Esophagus muscularis mucosa (tissue), 4 donors: ENCODE data around the gene ABCA2. TPM values are rescaled to one million over a fixed set of nuclear protein-coding genes. Genes with fewer than 3 reads are reported as not detected.

Source experiments
- DNase-seq: peaks from one replicate; pipeline ENCODE4 v3.0.0-alpha.2; 2017; ENCODE audit errors: extremely low spot score
- H3K27ac ChIP-seq, 4 donors: fragments of 200-600 bp; sonication (generic); replicated peaks in 1 of 4; 1 replicate in 3 of 4; 2 replicates in 1 of 4; pipeline ENCODE4 v1.5.1; 2016 to 2019; ENCODE audit warnings: mild to moderate bottlenecking in 1 of 4
- H3K27me3 ChIP-seq, 4 donors: fragments of 200-600 bp; sonication (generic); one replicate each; pipeline versions ENCODE4 v1.5.1 to v1.6.0; 2016 to 2019
- H3K36me3 ChIP-seq, 4 donors: fragments of 200-600 bp; sonication (generic); one replicate each; pipeline ENCODE4 v1.5.1; 2016 to 2019
- H3K4me1 ChIP-seq, 4 donors: fragments of 200-600 bp; sonication (generic); one replicate each; pipeline ENCODE4 v1.5.1; 2016 to 2019
- H3K4me3 ChIP-seq, 4 donors: fragments of 200-600 bp; sonication (generic); 1 replicate in 2 of 4; 2 replicates in 2 of 4; pipeline ENCODE4 v1.5.1; 2016 to 2019; ENCODE audit warnings: mild to moderate bottlenecking in 4 of 4, moderate library complexity in 1 of 4
- H3K9me3 ChIP-seq, 4 donors: fragments of 200-600 bp; sonication (generic); 1 replicate in 3 of 4; 2 replicates in 1 of 4; pipeline ENCODE4 v1.5.1; 2016 to 2019
- CTCF ChIP-seq, 3 experiments: fragments of 200-600 bp in 2 of 3; fragments of 450-650 bp in 1 of 3; sonication (generic) in 2 of 3; IDR thresholded peaks; one replicate each; pipeline ENCODE4 v1.5.1; 2017 to 2019; ENCODE audit warnings: antibody characterized with exemption in 3 of 3, mild to moderate bottlenecking in 2 of 3, moderate library complexity in 1 of 3
- EP300 ChIP-seq: sonication (generic); formaldehyde crosslinking; IDR thresholded peaks from one replicate; pipeline ENCODE4 v1.6.1; 2017; ENCODE audit warnings: antibody characterized with exemption
- POLR2A ChIP-seq: fragments of 450-650 bp; IDR thresholded peaks from one replicate; pipeline ENCODE4 v1.6.1; 2017; ENCODE audit warnings: antibody characterized with exemption, moderate library complexity, mild to moderate bottlenecking, low read depth
- POLR2AphosphoS5 ChIP-seq, 2 donors: sonication (generic); formaldehyde crosslinking; IDR thresholded peaks; one replicate each; pipeline ENCODE4 v1.6.1; 2017; ENCODE audit warnings: antibody characterized with exemption in 2 of 2
- WGBS: methylation state at CpG from one replicate; pipeline ENCODE4 v1.1.5; 2018; 5-methylcytosine and 5-hydroxymethylcytosine counted together
- intact Hi-C: fragments of 100-400 bp; cut with DNase I; formaldehyde crosslinking; loops from one replicate; pipeline ENCODE4 v1.15.1; 2023
- total RNA-seq, 4 donors: library from RNA; depleted of rRNA; stranded (reverse); fragments of >200 nt; gene quantifications; one replicate each; pipeline versions ENCODE4 v1.1.0 to v1.2.1, GENCODE V29; 2016

ABCA2 gene
- total RNA-seq, 4 donors from 2014 or later, result 17.4 to 30.9 (median 21.6) TPM

DNA sequence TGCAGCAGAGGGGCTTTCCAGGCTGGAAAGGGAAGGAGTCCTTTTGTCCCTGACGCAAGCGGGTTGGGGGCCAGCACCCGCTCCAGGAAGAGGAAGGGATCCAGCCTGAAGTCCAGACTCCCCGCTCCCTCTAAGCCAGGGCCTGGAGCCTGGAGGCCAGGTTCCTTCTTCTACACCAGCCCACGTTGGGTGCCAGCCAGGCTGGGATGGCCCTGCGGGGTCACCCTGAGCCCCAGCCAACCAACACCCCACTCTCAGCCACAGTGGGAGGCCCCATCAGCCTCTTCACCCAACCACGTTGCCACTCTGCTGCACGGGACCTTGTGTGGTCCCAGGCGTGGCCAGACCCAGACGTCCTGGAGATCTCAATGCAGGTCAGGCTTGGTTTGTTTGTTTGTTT lies 4.8 kb upstream of the ABCA2 start:
- Histone ChIP-seq H3K4me1 (peaks cover 20 to 34% (median 30%) of the 10 kb centered on the region in 4 donors), H3K4me3 (peak overlapping the region in 2 of 4 donors; percentile 27 to 39), H3K9me3 (no peaks in the 10 kb centered on the region), H3K36me3 (peaks cover 0 to 11% (median 9%) of the 10 kb centered on the region in 4 donors), H3K27me3 (peaks cover 0 to 8% (median 0%) of the 10 kb centered on the region in 4 donors), H3K27ac (no peak overlapping the region)
- no peak for TF ChIP-seq EP300
- no peak for DNase-seq
- intact Hi-C loops, result no loop called here
- 60% methylated on average over 5 of the region's 10 CpGs for WGBS

- WGBS, result 63% methylated on average over 13 of the region's 16 CpGs
- Histone ChIP-seq H3K4me1 (peaks cover 26 to 40% (median 36%) of the 10 kb centered on the region in 4 donors), H3K36me3 (peaks cover 0 to 3% (median 2%) of the 10 kb centered on the region in 4 donors), H3K27me3 (peaks cover 0 to 8% (median 0%) of the 10 kb centered on the region in 4 donors), H3K9me3 (no peaks in the 10 kb centered on the region), H3K4me3 (peak within 1 kb of the TSS in 1 of 4 donors; percentile 38), H3K27ac (no peak within 1 kb of the TSS)
- TF ChIP-seq POLR2A (no peak), POLR2AphosphoS5 (IDR thresholded peaks at IDR 0.05) (no peak), CTCF (IDR thresholded peaks at IDR 0.05) (no peak), EP300 (no peak)
- no peak for DNase-seq
- intact Hi-C loops, result no loop called here
Measured at GRCh38 chr9:137031904-137032640, 4.0 kb upstream of the ABCA2 start, which contains the start of gene FUT7. FUT7 (minus strand) TSS chr9:137032088; CDS start chr9:137031991, 97 bp downstream.

DNA sequence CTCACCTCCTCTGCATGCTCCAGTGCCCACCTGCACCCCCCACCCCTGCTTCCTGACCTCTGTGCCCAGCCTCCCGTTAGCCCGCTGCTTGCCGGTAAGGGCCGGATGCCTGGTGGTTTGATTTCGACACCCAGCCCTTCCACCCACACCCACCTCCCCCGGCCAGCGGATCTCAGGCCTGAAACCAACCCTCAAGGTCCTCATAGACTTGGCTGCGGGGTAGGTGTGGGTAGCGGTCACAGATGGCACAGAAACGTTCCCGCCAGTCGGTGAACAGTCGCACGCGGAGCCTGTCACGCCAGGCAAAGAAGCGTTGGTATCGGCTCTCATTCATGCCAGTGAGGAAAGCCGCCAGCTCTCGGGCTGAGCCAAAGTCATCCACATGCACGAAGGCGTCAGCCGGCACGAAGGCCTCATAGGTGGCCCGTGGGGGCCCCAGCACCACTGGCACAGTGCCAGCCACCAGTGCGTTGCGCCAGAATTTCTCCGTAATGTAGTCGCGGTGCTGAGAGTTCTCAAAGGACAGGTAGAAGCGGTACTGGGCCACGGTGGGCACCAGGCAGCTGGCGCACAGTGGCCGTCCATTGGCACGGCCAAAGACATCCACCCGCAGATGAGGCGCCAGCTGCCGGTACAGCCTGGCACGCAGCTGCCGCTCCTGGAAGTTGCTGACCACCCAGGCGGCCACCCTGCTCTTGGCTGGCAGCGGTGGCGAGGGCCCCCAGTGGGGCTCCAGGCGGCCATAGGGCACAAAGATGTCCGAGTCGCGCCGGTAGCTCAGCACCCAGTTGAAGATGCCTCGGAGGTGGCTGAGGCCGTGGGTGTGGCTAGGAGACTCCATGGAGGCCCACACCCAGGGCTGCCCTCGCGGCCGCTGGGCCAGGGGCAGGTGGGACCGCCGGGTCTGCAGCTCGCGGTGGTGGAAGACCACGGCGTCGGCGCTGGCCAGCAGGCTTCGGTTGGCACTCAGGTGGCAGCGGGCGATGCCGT lies 2.8 kb upstream of the ABCA2 start:
- Histone ChIP-seq H3K4me1 (peaks cover 34 to 53% (median 48%) of the 10 kb centered on the region in 4 donors), H3K9me3 (no peaks in the 10 kb centered on the region), H3K27me3 (peaks cover 0 to 8% (median 0%) of the 10 kb centered on the region in 4 donors), H3K27ac (no peak overlapping the region), H3K36me3 (no peaks in the 10 kb centered on the region), H3K4me3 (no peak overlapping the region)
- DNase-seq, result no peak
- intact Hi-C loops, result no loop called here
- TF ChIP-seq POLR2A (no peak), CTCF (IDR thresholded peaks at IDR 0.05) (no peak), EP300 (no peak), POLR2AphosphoS5 (IDR thresholded peaks at IDR 0.05) (no peak)
- WGBS, result 85% methylated on average over 34 of the region's 65 CpGs

DNA sequence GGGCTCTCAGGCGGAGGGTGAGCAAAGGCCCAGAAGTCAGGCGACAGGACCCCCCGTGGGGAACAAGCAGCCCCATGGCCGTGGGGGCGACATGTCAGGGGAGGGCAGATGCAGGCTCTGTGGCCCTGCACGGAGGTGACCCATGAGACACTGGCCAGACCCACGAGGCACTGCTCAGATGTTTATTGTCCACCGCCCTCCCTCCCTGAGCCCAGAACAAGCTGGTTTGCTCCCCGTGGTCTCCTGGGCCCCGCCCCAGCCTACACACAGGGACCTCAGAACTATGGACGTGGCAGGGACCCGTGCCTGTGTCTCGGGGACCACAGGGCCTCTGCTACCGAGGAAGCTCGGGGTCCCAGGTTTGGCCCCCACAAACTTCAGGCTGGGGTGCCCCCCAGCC lies 2.0 kb upstream of the ABCA2 start:
- Histone ChIP-seq H3K36me3 (no peaks in the 10 kb centered on the region), H3K4me3 (no peak overlapping the region), H3K27ac (no peak overlapping the region), H3K4me1 (peaks cover 29 to 50% (median 48%) of the 10 kb centered on the region in 4 donors), H3K27me3 (peaks cover 0 to 7% (median 0%) of the 10 kb centered on the region in 4 donors), H3K9me3 (no peaks in the 10 kb centered on the region)
- TF ChIP-seq POLR2AphosphoS5 (IDR thresholded peaks at IDR 0.05), result no peak
- TF ChIP-seq CTCF (IDR thresholded peaks at IDR 0.05), result no peak
- no peak for TF ChIP-seq EP300
- TF ChIP-seq POLR2A, result no peak
- 81% methylated on average over 6 of the region's 15 CpGs for WGBS
- intact Hi-C loops, result no loop called here
- no peak for DNase-seq
